NB4 (cell line): Measurements from ENCODE around the gene DOCK6.

Source experiments
- MYC ChIP-seq: IDR thresholded peaks from 2 replicates; pipeline ENCODE4 v1.6.1; 2011; ENCODE audit warnings: low read depth, low read length
- POLR2A ChIP-seq: IDR thresholded peaks from 2 replicates; pipeline ENCODE4 v1.6.1; 2011; ENCODE audit warnings: mild to moderate bottlenecking; ENCODE audit not compliant: insufficient read length; ENCODE audit errors: extremely low read depth
- TF ChIP-seq, protein P1 (sequence below): IDR thresholded peaks from one replicate; pipeline ENCODE4 v1.5.1; 2012; ENCODE audit warnings: low read depth, low read length
- TF ChIP-seq, protein P2 (sequence below): IDR thresholded peaks from 2 replicates; pipeline ENCODE4 v1.6.1; 2011; ENCODE audit warnings: low read depth, low read length

DNA sequence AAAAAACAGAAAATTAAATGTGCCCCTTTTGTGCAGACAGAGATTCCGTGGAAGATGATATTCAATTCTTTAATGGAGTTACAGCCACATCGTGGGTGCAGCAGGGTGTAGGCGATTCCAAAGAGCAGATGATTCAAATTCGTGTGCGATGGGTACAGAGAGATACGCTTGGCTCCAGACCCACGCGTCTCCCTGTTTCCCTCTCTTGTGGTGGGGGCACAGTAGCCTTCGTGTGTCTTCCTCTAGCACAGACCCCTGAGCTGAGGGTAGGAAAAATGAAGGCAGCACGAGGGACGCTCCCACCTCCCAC is 38.4 kb upstream of the DOCK6 start:
- TF ChIP-seq, protein P1, sequence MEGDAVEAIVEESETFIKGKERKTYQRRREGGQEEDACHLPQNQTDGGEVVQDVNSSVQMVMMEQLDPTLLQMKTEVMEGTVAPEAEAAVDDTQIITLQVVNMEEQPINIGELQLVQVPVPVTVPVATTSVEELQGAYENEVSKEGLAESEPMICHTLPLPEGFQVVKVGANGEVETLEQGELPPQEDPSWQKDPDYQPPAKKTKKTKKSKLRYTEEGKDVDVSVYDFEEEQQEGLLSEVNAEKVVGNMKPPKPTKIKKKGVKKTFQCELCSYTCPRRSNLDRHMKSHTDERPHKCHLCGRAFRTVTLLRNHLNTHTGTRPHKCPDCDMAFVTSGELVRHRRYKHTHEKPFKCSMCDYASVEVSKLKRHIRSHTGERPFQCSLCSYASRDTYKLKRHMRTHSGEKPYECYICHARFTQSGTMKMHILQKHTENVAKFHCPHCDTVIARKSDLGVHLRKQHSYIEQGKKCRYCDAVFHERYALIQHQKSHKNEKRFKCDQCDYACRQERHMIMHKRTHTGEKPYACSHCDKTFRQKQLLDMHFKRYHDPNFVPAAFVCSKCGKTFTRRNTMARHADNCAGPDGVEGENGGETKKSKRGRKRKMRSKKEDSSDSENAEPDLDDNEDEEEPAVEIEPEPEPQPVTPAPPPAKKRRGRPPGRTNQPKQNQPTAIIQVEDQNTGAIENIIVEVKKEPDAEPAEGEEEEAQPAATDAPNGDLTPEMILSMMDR, result no peak
- no peak for TF ChIP-seq POLR2A
- no peak for TF ChIP-seq MYC
- TF ChIP-seq, protein P2, sequence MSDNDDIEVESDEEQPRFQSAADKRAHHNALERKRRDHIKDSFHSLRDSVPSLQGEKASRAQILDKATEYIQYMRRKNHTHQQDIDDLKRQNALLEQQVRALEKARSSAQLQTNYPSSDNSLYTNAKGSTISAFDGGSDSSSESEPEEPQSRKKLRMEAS, result no peak
